GM19238 (cell line): ENCODE results near the gene DGCR6L.
"Not testable (repeated sequence)": the region's sequence is repeated elsewhere in the genome, so short reads cannot be mapped to it uniquely, and the experiment has no call there.

Experiments used
- DNase-seq: peaks from one replicate; pipeline ENCODE4 v3.0.0; 2011; ENCODE audit warnings: low spot score; ENCODE audit not compliant: insufficient read length

The DGCR6L gene

DNA sequence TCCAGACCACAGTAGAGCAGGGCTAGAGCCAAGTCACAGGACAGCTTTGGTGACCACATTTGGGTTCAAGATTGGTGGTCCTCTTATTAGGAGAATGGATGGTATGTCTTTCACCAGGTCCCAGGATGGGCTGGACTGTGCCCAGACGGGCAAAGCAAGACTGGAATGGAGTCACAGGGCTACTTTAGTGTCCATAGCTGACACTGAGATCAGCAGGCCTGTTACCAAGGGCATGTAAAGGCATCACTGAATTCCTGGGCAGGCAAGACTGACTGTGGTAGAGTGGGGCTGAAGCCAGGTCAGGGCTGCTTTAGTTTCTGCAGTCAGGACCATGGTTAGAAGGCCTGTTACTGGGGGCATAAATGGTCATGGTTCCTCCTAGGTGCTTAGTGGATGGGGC lies 6.1 kb upstream of the DGCR6L start:
- DNase-seq: not testable (repeated sequence)

DNA sequence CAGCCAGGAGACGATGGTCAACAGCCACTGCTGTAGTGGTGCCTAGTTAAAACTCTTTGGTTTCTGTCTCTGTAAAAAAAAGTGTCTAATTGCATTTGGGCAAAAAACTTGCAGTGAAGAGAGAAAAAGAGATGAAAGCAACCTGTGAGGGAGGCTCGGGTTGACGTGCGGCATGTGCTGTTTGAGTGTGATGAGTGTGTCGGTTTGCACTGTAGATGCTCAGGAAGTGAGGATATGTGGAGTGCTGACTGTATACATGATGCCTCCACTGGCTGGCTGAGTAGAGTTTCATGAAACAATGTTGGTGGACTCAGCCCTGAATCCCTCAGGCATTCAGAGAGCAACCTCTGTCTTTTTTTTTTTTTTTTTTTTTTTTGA lies 4.3 kb upstream of the DGCR6L start:
- DNase-seq: no peak

DNA sequence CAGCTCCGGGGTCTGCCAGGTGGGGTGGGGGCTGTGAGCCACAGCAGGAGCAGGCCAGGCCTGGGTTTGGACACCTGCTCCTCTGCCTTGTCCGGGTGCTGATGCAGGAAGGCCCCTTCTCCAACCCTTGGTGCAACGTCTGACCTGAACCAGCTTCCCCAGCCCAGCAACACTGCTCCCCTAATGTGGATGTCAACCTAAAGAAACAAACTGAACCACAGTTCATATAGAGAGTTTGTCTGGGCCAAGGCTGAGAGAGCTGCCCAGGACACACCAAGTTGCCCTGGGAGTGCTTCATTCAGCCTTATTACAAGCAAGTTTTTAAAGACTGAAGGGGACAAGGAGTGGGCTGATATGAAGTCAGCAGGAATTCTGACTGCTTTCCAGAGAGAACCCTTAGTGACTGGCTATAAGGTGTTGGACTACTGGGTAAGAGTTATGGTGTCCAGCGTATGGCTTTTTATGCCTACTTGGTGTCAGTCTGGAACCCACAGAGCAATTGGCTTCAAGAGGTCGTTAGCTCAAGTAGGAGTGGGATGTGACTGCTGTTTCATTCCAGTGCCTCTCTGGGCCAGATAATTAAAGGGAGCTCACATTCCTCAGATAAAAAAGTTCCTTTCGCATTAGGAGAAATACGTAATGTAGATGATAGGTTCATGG lies 1.8 kb upstream of the DGCR6L start:
- not testable (repeated sequence) for DNase-seq

DNA sequence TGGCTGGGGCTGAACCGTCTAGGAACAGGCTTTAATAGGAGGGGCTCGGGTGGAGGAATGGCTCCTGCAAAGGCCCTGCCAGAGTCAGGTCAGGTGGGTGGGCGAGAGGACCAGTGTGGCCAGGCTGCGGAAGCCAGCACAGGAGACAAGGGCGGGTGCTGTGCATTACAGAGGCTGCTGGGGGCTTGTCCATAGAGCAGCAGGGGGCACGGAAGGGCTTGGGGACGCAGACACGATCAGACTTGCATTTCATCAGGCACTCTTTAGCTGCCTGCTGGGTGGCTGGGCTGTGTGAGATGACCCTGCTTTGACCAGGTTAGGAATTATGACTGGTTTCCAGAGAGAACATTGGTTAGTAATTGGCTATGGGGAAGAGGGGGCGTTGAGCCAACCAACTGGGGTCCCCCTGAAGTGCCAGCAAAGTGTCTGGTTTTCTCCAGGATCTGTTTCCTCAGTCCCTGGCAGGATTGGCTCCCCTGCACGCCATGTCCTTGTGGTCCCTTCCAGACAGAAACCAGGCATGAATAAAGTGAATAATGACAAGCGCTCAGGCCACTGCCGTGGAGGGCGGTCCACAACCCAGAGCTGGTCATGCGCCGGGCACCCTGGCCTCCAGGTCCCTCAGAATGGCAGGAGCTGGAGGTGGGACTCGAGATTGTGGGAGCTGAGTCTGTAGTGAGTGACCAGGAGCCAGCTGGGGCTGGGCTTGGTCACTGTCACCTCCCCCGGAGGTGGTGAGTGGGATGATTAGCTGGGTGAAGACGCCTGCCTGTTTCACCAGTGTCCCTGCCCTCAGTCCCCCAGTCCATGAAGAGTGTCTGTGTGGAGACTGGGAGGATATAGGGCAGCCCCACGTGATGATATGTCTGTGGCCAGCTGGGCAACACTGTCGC lies 1.0 kb upstream of the DGCR6L start:
- DNase-seq: not testable (repeated sequence)

DNA sequence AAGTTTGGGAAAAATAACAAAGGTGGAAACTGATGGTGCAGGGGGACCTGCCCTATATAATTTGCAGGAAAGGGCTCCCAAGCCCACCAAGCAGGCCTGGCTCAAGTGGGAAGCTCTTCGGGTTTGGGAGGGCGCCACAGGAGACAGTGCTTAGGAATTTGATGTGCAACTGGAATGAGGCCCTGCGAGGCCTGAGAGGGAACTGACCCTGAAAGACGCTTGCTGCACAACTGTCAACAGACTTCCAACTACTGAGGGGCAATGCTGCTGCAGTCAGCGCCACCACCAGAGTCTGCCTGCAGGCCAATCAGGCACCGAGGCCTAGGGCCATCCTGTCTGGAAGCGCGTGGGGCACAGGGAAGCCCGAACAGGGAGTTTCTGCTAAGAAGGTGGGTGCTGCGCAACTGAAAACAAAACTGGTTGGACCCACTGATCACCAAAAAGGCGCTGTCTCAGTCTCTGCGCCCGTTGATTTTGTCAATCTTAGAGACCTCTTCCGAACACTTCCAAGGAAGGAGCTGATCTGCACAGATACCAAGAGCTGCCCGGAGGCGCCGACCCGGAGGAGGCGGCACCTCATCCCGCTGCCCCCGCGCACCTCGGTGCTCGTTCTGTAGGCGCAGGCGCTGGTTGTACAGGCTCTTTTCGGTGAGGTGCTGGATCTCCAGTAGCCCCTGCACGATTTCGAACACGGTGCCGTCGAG lies 667 bp downstream of the DGCR6L start:
- DNase-seq: no peak

DNA sequence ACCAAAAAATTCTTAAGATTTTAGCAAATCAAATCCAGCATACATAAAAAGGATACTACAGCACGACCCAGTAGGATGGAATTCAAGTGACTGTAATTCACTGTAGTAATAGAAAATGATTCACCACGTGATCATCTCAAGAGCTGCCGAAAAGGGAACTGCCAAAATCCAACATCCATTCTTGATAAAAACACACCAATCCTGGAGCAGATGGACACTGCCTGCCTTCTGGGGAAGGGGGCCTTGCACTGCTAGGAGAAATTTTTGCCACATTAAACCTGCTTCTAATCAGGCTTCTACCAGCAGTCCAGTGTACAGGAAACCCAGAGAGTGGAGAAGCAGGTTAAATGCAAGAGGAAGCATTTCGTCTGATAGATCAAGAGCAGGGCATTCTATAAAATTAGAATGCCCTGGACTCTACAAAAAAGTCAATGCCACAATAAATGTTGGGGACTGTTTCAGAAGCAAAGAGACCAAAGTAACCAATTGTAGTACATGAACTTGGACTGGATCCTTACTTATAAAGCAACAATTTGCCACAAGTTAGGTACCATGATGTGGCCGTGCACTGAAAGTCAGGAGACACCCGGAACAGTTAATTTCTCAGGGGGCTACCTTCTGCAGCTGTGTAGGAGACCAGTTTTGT lies 1.7 kb downstream of the DGCR6L start:
- DNase-seq: not testable (repeated sequence)

DNA sequence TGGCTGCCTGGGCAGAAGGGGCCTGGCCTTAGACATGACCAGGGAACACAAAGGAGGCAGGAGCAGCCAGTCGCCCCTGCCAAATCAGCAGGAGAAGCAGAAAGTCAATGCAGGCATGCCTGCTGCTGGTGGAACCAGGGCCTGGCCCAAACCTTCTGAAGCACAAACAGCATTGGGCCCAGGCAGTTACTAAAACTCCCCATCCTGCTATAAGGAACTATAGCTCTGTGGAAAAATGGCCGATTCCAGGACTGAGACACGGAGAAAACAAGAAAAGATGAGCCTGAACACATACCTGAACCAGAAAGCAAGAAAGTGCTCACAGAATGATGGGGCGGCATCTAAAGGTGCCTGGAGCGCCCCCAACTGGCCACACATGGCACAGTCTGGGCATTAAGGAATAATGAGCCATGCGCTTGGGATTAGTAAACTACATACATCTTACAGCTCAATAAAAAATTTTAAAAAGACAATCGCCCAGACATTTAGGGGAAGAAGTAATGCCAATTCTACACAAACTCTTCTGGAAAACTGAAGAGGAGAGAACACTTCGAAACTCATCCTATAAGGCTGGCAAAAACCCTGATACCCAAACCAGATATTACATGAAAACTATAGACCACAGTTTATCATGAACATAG lies 2.3 kb downstream of the DGCR6L start:
- not testable (repeated sequence) for DNase-seq

DNA sequence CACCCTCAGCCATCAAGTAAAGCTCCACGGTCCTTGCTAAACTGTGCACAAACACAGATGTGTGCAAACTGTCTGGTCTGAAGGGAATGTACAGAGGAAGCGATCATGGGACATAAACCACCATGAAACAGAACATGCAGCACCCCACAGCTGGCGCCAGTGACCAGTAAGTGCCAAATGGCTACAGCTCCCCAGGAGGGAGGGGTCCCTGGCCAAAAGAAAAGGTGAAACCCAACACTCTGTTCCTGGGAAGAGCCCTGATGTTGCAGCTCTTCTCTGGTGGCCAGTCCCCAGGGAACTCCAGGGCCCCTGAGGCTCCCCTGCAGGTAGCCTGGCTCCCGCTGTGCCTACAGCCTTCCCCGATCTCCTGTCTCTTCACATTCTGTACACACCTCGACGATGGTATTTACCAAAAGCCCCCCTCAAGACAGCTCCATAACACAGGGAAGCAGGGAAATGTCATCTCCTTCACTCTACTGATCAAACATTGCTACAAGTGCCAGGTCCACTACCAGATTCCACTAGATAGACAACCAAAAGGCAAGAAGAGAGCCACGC lies 2.9 kb downstream of the DGCR6L start:
- DNase-seq: no peak

DNA sequence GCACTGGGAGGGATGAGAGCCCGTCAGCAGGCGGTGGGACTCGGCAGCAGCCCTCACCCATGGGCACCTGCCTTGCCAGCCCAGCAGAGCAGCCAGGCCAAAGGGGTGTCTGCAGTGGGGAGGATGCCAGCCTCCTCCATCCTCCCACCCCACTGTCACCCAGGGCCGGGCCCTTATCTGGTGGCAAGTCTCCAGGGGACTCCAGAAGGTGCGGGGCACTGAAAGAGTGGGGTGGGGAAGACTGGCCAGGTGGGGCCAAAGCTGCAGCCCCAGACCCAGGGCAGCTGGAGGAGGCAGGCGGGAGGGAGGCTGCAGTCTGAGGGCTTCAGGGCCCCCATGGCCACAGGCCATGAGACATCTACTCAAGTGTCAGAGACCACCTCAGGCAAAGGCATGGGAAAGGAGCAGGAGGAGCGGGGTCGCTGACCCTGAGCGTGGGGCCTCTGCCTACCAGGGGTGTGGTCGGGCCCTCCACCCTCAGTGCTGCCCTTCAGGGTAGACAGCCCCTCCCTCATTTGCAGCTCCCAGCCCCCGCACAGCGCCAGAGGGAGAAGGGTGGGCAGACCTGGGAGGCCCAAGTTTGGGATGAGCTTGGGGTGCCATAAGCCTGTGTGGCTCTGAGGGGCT lies 3.5 kb downstream of the DGCR6L start:
- no peak for DNase-seq

DNA sequence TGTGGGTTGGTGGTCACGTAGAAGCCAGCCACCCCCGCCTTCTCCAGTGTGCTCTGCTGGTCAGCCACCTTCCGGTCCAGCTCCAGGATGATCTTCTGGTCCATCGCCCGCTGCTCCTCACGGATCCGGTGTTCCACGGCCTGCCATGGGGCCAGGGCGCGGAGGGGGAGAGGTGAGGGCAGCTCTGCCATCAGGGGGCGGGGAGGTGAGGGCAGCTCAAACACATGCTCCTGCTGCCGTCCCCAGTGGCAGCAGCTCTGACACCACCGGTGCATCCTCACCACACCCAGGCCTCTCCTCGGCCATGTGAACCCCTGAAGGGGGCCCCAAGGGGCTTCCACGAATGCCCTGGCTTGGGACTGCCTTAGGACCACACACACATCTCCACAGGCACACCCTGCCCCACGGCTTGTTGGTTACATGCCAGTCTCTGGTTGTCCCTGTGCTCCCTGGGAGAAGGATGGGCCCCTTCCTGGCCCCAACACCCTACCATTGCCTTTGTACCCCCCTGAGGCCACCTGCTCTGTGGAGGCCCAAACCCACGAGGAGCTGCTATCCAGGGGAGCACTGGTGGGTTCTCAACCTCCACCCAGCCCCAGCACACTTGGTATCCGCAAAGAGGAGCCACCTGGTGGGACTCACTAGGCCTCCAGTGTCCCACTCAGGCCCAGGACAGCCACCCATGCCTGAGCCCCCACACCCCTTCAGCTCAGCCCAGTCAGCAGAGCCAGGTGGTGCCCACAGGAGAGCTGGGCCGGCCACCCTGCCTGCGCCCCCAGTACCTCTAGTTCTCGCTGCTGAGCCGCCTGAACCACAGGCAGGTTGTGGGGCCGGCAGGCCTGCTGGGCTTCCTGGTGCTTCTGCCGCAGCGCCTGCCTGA lies 4.3 kb downstream of the DGCR6L start:
- DNase-seq: no peak

DNA sequence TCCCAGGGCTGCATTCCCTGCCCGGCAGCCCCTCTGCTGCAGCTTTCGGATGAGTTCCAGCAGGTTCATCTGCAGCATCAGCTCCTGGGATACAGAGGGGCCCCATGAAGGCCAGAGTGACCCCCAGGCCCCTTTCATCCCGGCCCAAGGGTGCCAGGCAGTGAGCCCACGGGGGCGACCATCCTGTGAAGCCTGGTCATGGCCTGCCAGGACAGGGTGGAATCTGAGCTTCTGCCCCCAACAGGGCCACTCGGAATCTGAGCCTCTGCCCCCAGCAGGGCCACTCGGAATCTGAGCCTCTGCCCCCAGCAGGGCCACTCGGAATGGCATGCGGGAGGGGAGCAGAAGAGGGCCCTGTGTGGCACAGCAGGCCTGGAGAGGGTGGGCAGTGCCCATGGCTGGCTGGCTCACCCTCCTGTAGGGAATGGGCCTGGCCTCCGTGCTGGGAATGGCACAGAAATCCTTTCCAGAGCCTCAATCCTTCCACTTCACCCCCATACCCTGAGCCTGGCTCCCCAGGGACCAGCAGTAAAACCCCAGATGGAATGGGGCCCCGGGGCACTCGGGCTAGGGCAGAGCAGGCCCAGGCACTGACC lies 5.0 kb downstream of the DGCR6L start:
- not testable (repeated sequence) for DNase-seq

DNA sequence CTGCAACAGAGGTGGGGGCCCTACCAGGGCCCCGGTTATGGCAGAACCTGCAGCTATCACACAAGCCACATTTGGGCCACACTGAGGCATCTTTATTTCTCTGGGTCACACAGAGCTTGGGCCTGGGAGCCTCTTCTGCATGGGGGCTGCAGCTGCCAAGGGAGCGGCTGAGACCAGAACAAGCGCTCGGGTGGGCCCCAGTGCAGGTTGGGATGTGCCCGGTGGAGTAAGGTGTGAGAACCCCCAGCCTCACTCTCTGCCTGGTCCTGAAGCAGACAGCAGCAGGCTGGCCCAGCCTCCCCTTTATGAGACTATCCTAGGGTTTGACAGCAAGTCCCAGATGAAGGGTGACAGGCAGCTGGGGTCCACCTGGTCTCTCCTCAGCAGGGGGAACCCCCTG lies 5.7 kb downstream of the DGCR6L start:
- not testable (repeated sequence) for DNase-seq

DNA sequence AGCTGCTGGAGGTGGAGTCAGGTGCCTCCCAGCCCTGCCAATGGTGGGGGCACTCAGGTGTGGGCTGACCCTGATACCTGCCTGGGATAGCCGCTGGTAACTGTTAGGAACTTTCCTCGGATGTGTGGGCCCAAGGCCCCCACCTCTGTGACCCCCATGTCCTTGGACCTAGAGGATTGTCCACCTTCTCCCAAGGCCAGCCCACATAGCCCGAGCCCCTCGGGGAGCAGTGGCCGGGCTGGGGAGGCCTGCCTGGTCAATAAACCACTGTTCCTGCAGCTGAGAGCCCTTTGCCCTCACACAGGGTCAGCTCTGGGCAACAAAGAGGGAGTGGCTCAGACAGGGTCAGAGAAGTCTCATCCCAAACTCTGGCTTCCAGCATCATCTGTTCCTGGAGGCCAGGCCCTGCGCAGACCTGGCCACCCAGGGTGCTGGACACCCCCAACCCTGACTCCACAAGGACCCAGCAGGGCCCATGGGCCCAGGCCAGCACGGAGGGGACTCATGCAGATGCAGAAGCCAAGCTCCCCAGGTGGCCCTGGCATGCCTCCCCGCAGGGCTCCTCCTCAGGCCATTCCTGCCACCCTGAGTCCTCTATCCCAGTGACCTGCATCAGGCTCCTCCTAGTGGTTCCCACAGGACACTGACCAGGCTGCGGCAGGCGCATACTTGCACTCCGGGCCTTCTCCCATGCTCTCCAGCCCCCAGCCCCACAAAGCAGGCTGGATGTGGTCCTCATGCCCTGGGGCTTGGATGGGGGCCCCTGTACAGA lies 6.4 kb downstream of the DGCR6L start:
- DNase-seq: not testable (repeated sequence)

DNA sequence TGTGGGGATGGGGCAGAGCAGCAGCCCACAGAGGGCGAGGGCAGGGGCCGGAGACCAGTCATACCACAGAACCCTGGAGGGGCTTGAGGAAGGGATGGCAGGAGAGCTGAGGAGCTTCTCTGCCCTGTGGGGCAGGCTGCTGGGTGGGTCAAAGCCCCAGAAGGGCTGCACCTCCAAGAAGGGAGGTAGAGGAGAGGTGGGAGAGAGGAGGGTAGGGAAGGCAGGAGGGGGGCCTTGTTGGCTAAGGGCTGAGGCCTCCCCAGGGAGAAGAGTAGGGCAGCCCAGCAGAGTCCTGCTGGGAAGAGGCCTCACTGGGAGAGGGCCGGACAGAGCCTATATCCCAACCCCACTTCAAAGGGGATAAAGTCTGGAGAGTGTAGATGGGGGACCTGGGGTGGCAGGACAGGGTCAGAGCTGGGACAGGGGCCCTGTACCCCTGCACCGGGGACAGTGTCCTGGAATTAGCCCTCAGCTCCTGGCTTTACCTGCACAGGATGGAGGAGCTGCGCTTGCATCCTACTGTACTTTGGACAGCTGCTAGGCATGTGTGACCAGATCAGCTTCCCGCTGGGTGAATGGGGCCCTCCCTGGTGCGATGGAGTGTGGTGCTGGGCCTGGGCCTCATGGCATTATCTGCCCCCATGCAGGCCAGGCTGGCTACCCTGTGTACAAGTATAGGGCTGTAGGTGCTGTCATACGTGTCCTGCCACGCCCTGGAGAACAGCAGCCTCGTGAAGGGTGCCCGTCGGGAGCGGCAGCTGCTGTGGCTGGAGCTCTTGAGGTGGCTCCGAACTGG lies 7.3 kb downstream of the DGCR6L start:
- DNase-seq: no peak

DNA sequence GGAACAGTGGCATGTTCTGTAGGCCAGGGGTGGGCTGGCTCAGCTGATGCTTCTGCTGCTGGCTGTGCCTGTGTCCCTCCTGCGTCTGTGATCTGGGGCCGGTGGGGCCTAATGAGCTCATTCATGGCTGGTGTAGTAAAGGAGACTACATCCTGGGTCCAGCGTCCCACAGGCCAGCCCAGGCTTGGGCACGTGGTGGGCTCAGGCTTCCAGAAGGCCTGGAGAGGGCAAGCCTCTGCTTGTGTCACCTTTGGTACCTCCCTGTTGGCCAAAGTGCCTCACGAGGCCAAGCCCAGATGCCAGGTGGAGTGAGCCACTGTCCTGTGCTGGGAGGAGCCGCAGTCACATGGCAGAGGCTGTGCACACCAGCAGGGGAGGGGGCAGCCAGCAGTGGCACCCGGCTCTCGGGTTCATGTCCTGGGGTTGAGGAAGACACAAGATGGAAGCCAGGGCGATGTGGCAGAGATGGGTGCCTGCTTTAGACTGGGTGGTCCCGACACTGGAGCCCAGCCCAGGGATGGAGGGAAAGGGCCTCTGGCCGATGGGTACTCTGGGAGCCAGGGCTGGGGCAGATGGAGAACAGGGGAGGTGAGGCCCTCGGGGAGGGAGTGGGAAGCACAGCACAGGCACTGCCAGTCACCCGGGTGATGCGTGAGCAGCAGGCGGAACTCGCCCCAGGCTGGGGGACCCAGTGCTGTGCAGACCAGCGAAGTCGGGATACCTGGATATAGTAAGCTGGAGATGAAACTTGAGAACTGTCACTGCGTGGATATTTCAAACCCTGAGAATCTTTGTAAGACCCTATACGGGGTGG lies 8.4 kb downstream of the DGCR6L start:
- not testable (repeated sequence) for DNase-seq

DNA sequence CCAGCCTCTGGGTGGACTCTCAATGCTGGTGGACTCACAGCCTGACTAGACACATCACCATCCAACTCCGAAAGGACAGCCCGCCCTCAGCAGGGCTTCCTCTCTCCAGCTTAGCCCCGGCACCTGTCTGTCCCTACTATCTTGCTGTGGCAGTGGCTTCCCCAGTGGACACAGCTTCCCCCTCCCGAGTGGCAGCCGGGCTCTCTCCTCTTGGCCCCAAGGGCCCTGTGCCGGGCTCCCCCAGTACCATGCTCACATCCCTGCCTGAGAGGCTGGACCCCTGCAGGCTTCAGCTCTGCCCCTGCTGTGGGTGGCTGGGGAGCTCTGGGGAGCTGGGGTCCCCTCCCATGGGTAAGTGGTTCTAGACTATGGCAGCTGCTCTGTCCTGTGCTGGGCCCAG lies 9.1 kb downstream of the DGCR6L start:
- not testable (repeated sequence) for DNase-seq
